ENCODE results near the gene C11orf21. TPM values are rescaled to one million over a fixed set of nuclear protein-coding genes. Genes with fewer than 3 reads are reported as not detected.
A peak's percentile ranks its signal among the peaks of the same experiment; 100 is the strongest.

Gene C11orf21
- total and polyA plus RNA-seq, 8 donors: 1.2 to 6.9 (median 1.8) TPM

DNA sequence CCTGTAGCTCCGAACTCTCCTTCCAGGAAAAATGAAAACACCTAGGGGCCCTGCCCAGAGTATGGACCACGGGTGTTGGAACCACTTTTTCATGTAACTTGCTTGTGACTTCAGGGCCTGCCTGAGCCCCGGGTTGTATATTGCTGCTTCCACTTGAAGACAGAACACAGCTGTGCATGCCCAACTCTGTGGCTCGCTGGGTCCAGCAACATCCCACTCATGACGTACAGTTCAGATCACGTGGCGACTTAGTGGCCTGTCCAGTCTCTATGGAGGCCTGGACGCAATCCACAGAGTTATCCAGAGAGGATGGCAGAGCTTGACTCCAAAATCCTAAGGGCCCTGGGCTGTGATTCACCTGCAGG is 6.8 kb downstream of the C11orf21 start:
- DNase-seq (no peak), ATAC-seq (no peak)
- H3K27ac ChIP-seq: no peak overlapping the region
- no peak overlapping the region for H3K4me3 ChIP-seq
- TF ChIP-seq CTCF (IDR thresholded peaks at IDR 0.05): no peak
- intact Hi-C loops (cut with DNase I): loop anchor here in 1 of 2 donors (5.0 kb wide), 1 partner anchor 98 kb away; no protein-coding TSS in a partner anchor
- H3K36me3 ChIP-seq: no peaks in the 10 kb centered on the region
- no peaks in the 10 kb centered on the region for H3K9me3 ChIP-seq
- peaks cover 0 to 14% of the 10 kb centered on the region in 2 donors for H3K27me3 ChIP-seq
- H3K4me1 ChIP-seq: no peaks in the 10 kb centered on the region

GRCh38 chr11:2293984-2294925 is 7.5 kb downstream of the C11orf21 start:
- no peaks in the 10 kb centered on the region for H3K9me3 ChIP-seq
- TF ChIP-seq CTCF (IDR thresholded peaks at IDR 0.05): no peak
- H3K27ac ChIP-seq: no peak overlapping the region
- no peaks in the 10 kb centered on the region for H3K4me1 ChIP-seq
- DNase-seq (peak in 2 of 4 donors; percentile 36 to 68), ATAC-seq (peak; percentile 49)
- no peaks in the 10 kb centered on the region for H3K36me3 ChIP-seq
- peaks cover 0 to 18% of the 10 kb centered on the region in 2 donors for H3K27me3 ChIP-seq
- intact Hi-C loops (cut with DNase I): no loop called here
- H3K4me3 ChIP-seq: no peak overlapping the region

DNA sequence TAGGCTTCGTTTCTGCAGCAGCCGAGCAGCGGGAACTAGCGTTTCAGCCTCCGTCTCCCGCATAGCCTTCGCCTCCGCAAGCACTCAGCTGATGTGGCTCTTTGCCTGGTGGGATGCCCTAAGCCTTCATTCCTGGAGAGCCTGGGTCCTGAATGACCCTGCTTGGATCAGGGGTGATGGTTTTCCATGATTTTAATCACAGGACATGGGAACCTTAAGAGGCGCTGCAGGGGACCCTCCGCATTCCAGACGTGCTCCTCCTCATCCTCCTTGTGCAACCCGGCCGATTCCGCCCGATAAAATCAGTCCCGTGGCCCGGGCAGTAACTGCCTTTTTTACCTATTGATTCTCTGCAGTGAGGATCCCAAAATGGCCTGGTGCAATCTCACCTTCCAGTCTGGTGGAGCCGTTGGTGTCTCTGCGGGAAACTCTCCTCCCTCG is 8.2 kb downstream of the C11orf21 start:
- intact Hi-C loops (cut with DNase I): no loop called here
- ATAC-seq (no peak), DNase-seq (peak in 1 of 4 donors; percentile 48)
- Histone ChIP-seq H3K36me3 (no peaks in the 10 kb centered on the region), H3K27me3 (peaks cover 0 to 18% of the 10 kb centered on the region in 2 donors), H3K9me3 (no peaks in the 10 kb centered on the region), H3K4me3 (no peak overlapping the region), H3K4me1 (no peaks in the 10 kb centered on the region), H3K27ac (no peak overlapping the region)
- TF ChIP-seq CTCF (IDR thresholded peaks at IDR 0.05): no peak

DNA sequence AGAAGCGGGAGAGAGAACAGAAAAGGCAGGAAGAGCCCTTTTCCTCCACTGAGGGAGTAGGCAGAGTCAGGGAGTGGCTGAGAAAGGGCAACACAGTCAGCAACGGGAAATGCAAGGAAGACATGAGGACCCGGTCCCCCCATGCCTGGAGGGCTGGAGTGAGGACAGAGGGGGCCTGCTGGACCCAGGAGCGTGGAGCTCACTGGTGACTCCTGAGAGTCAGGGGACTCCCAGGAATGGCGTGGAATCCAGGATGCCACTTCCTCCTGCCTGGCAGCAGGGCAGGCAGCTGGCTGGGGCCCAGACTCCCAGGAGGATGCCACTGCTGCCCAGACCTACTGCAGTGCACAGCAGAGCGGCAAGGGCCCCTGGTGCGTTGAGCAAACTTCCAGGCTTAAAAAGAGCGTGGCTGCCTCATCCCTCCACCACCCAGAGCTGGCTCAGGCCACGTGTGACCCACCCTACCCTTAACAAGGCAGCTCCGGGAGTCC is 11.3 kb downstream of the C11orf21 start:
- TF ChIP-seq CTCF (IDR thresholded peaks at IDR 0.05): no peak
- intact Hi-C loops (cut with DNase I): no loop called here
- peak overlapping the region in 1 of 2 donors; percentile 20 for H3K27ac ChIP-seq
- peak in 1 of 4 donors; percentile 48 for DNase-seq
- peaks cover 0 to 7% of the 10 kb centered on the region in 2 donors for H3K4me1 ChIP-seq
- H3K4me3 ChIP-seq: no peak overlapping the region
- ATAC-seq: no peak
- no peaks in the 10 kb centered on the region for H3K36me3 ChIP-seq
- H3K9me3 ChIP-seq: no peaks in the 10 kb centered on the region
- peaks cover 0 to 18% of the 10 kb centered on the region in 2 donors for H3K27me3 ChIP-seq

DNA sequence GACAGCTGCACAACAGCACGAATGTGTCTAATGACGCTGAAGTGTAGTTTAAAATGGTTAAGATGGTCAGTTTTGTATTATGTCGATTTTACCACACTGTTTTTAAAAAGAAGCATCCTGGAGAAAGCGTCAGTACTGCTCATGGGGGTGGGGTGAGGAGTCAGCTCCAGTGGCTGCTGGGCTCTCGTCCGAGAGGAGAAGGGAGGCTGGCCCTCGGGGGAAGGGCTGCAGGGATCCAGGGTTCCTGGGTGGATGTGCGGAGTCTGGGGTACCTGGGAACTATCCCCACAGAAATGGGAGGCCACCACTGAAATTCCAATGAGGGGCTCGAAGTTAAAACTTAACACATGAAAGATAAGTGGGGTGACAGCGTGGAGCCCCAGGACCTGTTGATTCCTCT is 11.9 kb downstream of the C11orf21 start:
- H3K36me3 ChIP-seq: no peaks in the 10 kb centered on the region
- H3K4me1 ChIP-seq: peaks cover 0 to 7% of the 10 kb centered on the region in 2 donors
- intact Hi-C loops (cut with DNase I): no loop called here
- DNase-seq: no peak
- H3K27ac ChIP-seq: peak overlapping the region; percentile 19 to 20
- TF ChIP-seq CTCF (IDR thresholded peaks at IDR 0.05): no peak
- ATAC-seq: no peak
- peaks cover 0 to 18% of the 10 kb centered on the region in 2 donors for H3K27me3 ChIP-seq
- no peaks in the 10 kb centered on the region for H3K9me3 ChIP-seq
- no peak overlapping the region for H3K4me3 ChIP-seq
